NCI-H2196 (cell line): ENCODE measurements around the gene COL25A1.

Experiments
- DNase-seq: peaks from one replicate; lab custom pipeline; 2025; ENCODE audit not compliant: unreplicated experiment; lab: John Stamatoyannopoulos, UW

Gene COL25A1

GRCh38 chr4:108783665-108784463 lies 518.6 kb downstream of the COL25A1 start:
- no peak for DNase-seq

- DNase-seq = no peak
These were observed 522.5 kb downstream of the COL25A1 start for GRCh38 chr4:108779958-108780357.

- DNase-seq = no peak
These were observed 525.1 kb downstream of the COL25A1 start for GRCh38 chr4:108777388-108777787.

DNA sequence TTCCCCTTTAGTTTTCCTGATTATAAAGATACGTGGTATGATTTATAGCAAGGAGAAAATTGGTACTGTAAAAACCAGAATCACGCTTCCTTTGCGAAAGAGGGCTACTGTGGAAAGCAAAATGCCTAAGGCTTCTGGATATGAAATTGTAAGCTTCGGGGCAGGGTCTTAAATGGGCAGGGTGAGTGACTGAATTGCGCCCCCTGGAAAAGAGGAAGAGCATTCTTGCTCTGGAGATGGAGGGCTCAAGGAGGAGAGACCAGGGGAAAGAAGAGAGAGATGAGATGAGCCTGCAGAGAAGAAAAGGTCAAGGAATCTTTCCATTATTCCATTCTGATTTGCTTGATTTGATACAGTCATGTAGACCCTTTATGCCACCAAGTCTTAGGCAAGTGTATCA lies 526.5 kb downstream of the COL25A1 start:
- DNase-seq = no peak

DNA sequence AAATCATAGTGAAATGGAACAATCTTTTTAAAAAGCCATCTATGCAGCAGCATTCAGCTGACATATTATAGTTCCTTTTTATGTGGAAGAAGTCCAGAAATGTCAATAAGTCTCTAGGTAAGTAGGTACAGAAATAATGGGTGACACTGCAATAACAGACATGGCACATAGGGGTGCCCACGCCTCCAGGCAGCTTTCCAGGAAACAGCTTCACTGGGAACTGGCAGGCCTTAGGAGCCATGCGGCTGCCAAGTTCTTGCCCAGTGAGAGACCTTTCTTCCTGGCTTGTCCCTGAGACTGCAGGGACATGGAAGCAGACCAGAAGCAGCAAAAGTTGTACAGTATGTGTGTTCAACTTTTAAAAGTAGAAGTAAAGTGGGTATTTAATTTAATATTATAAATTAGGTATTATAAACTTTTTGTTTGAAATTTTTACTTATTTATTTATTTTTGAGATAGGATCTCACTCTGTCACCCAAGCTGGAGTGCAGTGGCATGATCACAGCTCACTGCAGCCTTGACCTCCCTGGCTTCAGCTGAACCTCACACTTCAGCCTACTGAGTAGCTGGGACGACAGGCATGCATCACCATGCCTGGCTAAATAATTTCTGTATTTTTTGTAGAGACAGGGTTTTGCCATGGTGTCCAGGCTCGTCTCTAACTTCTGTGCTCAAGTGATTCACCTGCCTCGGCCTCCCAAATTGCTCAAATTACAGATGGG lies 527.5 kb downstream of the COL25A1 start:
- no peak for DNase-seq

- no peak for DNase-seq
These were observed 530.1 kb downstream of the COL25A1 start for GRCh38 chr4:108772402-108772801.

GRCh38 chr4:108766058-108766457 lies 536.4 kb downstream of the COL25A1 start:
- no peak for DNase-seq

DNA sequence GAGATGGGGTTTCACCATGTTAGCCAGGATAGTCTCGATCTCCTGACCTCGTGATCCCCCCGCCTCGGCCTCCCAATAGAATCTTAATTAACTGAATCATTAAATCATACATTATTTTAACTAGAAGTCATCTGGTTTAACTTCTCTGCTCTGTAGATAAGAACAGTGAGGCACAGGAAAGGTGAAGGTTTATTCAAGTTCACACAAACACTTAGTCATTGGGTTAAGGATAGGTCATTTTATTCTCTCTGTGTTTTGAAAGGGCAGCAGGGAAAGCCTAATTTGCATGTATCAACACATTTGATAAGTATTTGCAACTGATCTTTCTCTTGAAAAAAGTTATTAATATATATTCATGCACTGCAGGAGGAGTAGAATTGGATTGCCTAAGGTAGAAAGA lies 538.5 kb downstream of the COL25A1 start:
- no peak for DNase-seq

DNA sequence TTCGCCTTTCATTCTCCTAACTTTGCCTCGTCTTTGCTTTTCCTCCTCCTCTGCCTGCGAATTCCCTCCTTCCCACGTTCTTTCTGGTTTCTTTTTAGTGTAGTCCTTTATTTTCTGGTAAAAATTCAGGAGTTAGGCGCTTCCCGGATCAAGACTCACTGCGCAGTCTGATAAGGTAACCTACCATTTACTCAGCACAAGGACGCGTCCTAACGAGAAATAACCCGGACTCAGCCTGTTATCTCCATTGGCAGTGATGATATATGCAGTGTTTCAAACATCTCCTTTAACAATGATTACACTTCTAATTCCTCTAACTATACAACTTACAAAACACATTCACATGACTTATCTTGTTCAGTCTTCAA lies 539.2 kb downstream of the COL25A1 start:
- DNase-seq = no peak

DNA sequence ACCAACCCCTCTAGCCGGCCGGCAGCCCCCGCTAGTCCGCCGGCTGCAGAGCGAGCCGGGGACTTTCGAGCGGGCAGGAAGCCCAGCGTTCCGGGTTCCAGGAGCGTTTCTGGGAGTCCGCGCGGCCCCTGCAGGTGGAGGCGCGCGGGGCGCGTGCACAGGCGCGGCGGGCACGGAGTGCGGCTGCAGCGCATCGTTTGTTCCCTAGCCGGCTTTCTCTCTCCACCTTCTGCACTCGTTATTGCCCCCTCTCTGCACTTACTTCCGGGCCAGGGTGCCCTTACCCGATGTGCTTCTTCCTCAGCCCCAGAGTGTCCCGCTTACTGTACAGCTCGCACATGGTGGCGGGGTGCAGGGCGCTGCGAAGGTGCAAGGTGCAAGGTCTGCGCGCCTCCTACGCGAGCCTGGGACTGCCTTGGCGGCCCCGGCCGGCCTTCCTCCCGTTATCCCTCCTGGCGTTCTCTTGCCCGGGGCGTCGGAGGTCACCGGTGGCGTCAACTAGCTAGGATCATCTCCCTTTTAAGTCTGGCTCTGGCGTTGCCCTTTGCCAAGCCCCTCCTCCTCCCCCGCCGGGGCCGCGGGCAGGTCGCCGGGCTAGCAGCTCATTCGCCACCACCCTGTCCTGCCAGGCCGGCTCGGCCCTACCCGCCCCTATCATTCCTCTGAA lies 539.8 kb downstream of the COL25A1 start, which contains the start of gene ETNPPL:
ETNPPL (minus strand) TSS at position 495 of the 667 bp plus-strand sequence; CDS start at position 340, 155 bp downstream.
- no peak for DNase-seq
